Choroid plexus epithelial cell (primary cell): Measurements from ENCODE around the gene FHOD3.
"Not testable (repeated sequence)": the region's sequence is repeated elsewhere in the genome, so short reads cannot be mapped to it uniquely, and the experiment has no call there.

Source experiments
- DNase-seq: peaks from one replicate; pipeline ENCODE4 v3.0.0-alpha.2; 2010; ENCODE audit warnings: low read depth
- H3K4me3 ChIP-seq: 2 replicates; pipeline ENCODE4 v1.5.1; 2011; ENCODE audit warnings: low read depth, mild to moderate bottlenecking, control low read depth, low read length, moderate library complexity
- TF ChIP-seq, protein P1 (sequence below): conservative IDR thresholded peaks from 2 replicates; pipeline ENCODE4 v1.5.1; 2011; ENCODE audit warnings: low read depth, mild to moderate bottlenecking, control low read depth, inconsistent platforms, low read length, moderate library complexity

FHOD3 gene

DNA sequence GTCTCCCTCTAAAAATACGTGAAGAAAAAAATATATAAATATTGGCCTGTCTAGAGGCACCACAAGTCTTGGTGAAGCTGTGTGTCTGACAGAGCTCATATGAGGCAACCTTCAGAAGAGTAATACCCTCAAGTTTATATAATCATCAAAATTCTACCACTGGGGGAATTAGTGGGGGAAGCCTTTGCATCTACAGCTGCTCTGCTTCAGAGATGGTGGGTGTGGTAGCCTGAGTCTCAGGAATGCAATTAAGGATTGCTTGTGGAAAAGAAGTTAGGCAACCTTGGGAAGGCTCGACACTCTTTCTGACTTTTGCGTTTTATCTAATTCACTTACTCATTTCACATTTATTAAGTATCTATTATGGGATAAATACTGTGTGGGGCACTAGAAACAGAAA lies 513.9 kb downstream of the FHOD3 start:
- H3K4me3 ChIP-seq, result no peak overlapping the region
- TF ChIP-seq, protein P1, sequence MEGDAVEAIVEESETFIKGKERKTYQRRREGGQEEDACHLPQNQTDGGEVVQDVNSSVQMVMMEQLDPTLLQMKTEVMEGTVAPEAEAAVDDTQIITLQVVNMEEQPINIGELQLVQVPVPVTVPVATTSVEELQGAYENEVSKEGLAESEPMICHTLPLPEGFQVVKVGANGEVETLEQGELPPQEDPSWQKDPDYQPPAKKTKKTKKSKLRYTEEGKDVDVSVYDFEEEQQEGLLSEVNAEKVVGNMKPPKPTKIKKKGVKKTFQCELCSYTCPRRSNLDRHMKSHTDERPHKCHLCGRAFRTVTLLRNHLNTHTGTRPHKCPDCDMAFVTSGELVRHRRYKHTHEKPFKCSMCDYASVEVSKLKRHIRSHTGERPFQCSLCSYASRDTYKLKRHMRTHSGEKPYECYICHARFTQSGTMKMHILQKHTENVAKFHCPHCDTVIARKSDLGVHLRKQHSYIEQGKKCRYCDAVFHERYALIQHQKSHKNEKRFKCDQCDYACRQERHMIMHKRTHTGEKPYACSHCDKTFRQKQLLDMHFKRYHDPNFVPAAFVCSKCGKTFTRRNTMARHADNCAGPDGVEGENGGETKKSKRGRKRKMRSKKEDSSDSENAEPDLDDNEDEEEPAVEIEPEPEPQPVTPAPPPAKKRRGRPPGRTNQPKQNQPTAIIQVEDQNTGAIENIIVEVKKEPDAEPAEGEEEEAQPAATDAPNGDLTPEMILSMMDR, result no peak
- no peak for DNase-seq

DNA sequence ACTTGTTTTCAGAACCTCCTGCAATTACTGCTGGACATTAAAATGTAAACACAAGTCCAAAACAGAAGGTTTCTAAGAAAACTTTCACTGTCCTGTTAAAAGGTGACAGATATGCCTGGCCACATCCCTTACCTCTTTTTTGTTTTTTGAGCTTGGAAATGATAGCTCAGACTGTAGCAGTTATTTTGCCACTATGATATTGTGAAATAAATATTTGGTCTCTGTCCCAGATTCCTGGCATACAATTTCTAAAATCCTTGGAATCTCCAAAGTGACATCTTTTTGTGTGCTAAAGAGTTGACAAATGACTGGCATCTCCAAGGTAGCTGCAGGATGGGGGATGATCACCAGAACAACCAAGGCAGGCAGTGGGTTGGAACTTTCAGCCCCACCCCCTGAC lies 514.4 kb downstream of the FHOD3 start:
- TF ChIP-seq, protein P1, result no peak
- no peak for DNase-seq

DNA sequence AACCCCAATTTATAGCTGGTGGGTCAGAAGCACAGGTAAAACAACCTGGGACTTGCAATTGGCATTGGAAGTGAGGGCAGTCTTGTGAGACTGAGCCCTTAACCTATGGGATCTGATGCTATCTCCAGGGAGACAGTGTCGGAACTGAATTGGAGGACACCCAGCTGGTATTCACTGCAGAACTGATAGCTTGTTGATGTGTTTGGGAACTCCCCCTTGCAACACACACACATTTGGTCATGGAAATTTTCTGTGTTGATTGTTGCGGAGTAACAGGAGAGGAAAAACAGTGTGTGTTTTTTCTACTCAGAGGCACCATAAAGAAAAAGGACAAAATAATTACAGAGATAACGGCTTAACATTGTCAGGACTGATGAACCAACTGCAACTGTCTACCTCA lies 515.2 kb downstream of the FHOD3 start:
- peak; percentile 25 for DNase-seq
- H3K4me3 ChIP-seq, result no peak overlapping the region
- TF ChIP-seq, protein P1, result no peak

More for the DNA sequence above, 514.4 kb downstream of the FHOD3 start:
- no peak overlapping the region for H3K4me3 ChIP-seq

DNA sequence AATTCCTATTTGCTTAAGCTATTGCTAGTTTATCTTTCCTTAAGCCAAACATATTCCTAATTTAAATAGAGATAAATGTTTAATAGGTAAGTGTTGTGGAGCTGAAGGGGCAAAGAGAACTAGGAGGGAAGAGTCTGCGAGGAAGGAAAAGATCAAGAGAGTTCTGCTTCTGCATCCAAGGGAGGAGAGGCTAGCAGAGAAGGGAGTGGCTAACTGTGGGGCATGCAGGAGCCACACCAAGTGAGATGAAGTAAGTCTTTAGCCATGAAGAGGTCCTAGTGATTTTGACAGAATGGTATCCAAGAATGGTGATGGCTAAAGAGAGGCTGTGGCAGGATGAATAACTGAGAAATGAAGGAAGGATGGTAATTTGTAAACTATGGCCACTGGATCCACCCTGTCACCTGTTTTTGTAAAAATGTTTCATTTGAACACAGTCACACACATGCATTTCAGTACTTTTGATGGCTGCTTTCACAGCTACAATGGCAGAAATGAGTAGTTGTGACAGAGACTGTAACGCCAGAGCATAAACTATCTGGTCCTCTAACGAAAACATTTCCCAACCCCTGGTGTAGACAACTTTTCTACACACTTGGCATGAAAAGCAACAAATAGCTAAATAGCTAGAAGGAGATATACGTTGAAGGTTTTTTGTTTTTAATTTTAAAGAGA lies 515.7 kb downstream of the FHOD3 start:
- no peak for DNase-seq
- H3K4me3 ChIP-seq, result no peak overlapping the region
- TF ChIP-seq, protein P1, result no peak

DNA sequence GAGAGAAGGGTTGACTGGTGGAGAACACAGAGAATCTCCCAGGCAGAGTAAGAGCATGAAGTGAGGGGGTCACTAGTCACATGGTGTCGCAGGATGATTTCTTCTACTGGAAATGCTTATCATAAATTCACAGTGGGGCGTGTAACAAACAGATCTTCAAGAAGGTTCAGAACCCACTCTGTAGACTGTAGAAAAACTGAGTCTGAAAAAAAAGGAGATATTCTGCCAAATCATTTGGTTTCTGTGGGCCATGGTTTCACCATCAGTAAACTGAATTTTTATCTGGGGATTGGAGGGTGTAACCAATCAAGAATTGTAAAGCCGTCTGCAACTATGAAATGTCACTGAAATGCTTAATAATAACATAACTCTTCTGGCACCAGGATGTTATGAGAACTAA lies 516.3 kb downstream of the FHOD3 start:
- TF ChIP-seq, protein P1, result no peak
- H3K4me3 ChIP-seq, result no peak overlapping the region
- no peak for DNase-seq

DNA sequence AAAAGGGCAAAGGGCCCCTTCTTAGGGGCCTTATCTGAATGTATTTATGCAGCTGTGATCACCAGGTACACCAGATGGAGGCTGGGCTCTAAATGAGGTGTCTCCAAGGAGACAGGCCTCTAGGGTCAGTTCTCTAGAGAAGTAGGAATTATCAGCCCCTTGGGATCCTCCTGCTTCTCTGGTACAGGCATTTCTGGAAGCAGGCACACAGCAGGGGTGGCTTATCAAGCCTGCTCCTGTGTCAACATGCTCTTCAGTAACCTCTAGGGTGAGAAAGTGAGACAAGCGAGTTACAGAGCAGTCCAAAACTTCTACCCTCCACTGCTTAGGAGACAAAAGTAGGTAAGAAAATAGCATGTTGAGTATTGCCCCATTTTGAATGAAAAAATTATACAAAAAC lies 517.5 kb downstream of the FHOD3 start:
- H3K4me3 ChIP-seq, result no peak overlapping the region
- TF ChIP-seq, protein P1, result no peak
- DNase-seq, result no peak

DNA sequence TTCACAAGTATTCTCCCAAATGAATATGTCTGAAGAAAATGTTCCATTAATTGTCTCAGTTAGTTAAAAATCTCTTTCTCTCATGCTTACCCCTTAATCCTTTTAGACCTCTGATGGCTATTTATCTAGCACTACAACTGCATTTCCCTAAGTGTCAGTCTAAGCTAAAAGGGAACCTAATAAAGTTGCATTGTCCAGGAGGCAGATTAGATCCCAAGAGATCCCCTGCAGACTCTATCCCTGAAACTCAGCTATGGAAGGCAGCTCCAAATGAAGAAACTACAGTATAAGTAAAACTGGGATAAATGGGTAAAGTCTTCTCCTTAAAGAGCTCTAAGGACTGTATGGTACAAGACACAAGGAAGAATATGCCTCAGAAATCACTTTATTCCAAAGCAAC lies 518.6 kb downstream of the FHOD3 start:
- H3K4me3 ChIP-seq, DNase-seq: not testable (repeated sequence)

DNA sequence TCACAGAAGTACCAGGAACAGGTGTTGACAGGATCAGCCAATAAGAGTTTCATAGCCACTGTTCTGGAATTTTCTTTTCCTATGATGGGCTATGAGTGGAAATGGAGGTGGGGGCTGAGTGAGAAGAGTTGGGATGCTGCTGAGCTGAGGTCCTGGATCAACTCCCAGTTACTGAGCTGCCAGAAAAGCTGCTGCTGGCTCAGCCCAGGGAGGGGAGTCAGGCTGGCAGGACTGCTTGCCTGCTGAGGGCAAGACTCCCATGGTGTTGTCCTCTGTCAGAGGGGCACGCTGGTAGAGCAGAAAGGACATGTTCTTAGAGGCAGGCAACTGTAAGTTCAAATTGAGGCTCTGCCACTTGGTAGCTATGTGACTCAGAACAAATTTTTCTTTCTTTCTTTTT lies 519.5 kb downstream of the FHOD3 start:
- TF ChIP-seq, protein P1, result no peak
- no peak for DNase-seq
- no peak overlapping the region for H3K4me3 ChIP-seq
